Stimulated activated CD4-positive, alpha-beta T cell treated with anti-CD3 and anti-CD28 coated beads, Interleukin-1b, Interleukin-23, amount 100 ng/mL, for 1 hour (primary cell): Measurements from ENCODE around the gene KRT6A.
"Not testable (repeated sequence)": the region's sequence is repeated elsewhere in the genome, so short reads cannot be mapped to it uniquely, and the experiment has no call there.

Experiments used
- DNase-seq, 2 donors: peaks; one replicate each; pipeline ENCODE4 v3.0.0-alpha.2; 2020; ENCODE audit warnings: low read depth in 2 of 2

KRT6A gene

GRCh38 chr12:52502877-52503276 lies 9.8 kb upstream of the KRT6A start:
- DNase-seq: no peak

- no peak for DNase-seq
Measured at GRCh38 chr12:52501490-52501889, 8.4 kb upstream of the KRT6A start.

- not testable (repeated sequence) for DNase-seq
Measured at GRCh38 chr12:52500574-52500973, 7.5 kb upstream of the KRT6A start.

GRCh38 chr12:52499806-52500560 lies 6.9 kb upstream of the KRT6A start:
- DNase-seq: no peak

- no peak for DNase-seq
Measured at GRCh38 chr12:52498946-52499345, 5.9 kb upstream of the KRT6A start.

- no peak for DNase-seq
Measured at GRCh38 chr12:52497975-52498374, 4.9 kb upstream of the KRT6A start.

- no peak for DNase-seq
Measured at GRCh38 chr12:52496590-52497071, 3.6 kb upstream of the KRT6A start.

- DNase-seq: no peak
Measured at GRCh38 chr12:52496054-52496453, 3.0 kb upstream of the KRT6A start.

- DNase-seq: no peak
Measured at GRCh38 chr12:52495389-52495788, 2.3 kb upstream of the KRT6A start.

GRCh38 chr12:52494518-52494917 lies 1.5 kb upstream of the KRT6A start:
- DNase-seq: no peak

- DNase-seq: no peak
Measured at GRCh38 chr12:52494100-52494499, 1.0 kb upstream of the KRT6A start.

GRCh38 chr12:52492405-52492804 lies 652 bp downstream of the KRT6A start:
- not testable (repeated sequence) for DNase-seq

- not testable (repeated sequence) for DNase-seq
Measured at GRCh38 chr12:52491495-52491894, 1.6 kb downstream of the KRT6A start.

GRCh38 chr12:52488736-52489135 lies 4.3 kb downstream of the KRT6A start:
- no peak for DNase-seq

- DNase-seq: not testable (repeated sequence)
Measured at GRCh38 chr12:52487744-52488443, 5.2 kb downstream of the KRT6A start.

GRCh38 chr12:52487211-52487610 lies 5.8 kb downstream of the KRT6A start:
- DNase-seq: no peak

- no peak for DNase-seq
Measured at GRCh38 chr12:52486166-52487105, 6.6 kb downstream of the KRT6A start.

- no peak for DNase-seq
Measured at GRCh38 chr12:52480073-52480472, 13.0 kb downstream of the KRT6A start.

GRCh38 chr12:52477651-52478050 lies 15.4 kb downstream of the KRT6A start:
- no peak for DNase-seq

GRCh38 chr12:52474212-52474611 lies 18.8 kb downstream of the KRT6A start:
- no peak for DNase-seq

GRCh38 chr12:52473768-52474167 lies 19.3 kb downstream of the KRT6A start, which contains the start of gene KRT6C:
KRT6C (minus strand) TSS chr12:52473805; CDS start chr12:52473737, 68 bp downstream.
- no peak for DNase-seq

GRCh38 chr12:52469853-52470252 lies 23.2 kb downstream of the KRT6A start:
- DNase-seq: no peak
